HG03064 (cell line): ENCODE measurements around the gene MYBL2.

Experiments
- ATAC-seq: cut with Tn5 transposase; IDR thresholded peaks from one replicate; pipeline ENCODE4 v1.9.1; 2021; ENCODE audit warnings: low read depth; ENCODE audit not compliant: unreplicated experiment

Gene MYBL2

GRCh38 chr20:43681991-43682410 lies 15.1 kb downstream of the MYBL2 start:
- peak; percentile 81 for ATAC-seq

DNA sequence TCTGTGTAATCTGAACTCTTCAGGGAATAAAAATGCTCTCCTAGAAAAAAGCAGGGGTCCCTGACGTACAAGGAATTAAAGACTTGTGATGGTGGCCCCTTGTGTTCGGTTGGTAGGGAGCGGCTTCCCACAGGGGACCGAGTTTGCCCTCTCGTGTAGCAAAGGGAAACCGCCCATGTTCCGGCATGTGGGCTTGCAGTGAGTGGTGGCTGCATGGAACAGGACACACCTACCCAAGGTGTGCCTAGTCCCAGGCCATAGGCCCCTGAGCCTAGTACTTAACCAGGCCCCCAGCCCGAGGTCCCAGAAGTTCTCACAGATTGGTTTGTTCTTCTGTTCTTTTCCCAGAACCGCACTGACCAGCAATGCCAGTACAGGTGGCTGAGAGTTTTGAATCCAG lies 15.5 kb downstream of the MYBL2 start:
- peak; percentile 21 for ATAC-seq

DNA sequence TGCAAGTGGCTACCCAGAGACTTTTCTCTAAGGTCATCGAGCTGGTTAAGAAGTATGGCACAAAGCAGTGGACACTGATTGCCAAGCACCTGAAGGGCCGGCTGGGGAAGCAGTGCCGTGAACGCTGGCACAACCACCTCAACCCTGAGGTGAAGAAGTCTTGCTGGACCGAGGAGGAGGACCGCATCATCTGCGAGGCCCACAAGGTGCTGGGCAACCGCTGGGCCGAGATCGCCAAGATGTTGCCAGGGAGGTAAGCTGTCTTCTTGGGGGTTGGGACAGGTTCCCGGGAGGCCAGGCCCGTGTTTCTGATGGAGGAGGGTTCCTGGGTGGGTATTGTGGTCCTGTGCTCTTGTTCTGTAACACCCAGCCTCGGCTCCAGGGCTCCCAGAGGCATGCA lies 19.9 kb downstream of the MYBL2 start:
- ATAC-seq: no peak

DNA sequence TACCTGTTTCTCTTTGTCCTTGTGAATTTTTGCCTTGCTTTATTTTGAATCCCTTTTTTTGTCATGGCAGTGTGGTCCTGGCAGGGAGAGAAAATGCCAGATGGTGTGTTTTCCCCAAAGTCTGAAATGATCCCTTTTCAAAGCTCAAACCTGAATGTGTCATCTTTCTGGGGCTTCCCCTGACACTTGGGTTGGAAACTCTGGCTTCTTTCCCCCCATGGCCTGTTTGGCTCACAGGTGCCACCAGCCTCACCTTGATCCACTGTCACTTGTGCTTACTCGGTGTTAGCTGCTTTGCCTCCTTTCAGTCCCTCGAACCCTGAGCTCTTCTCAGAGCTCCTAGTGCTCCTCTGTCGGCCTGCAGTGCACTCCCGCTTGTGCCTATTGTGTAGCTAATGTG lies 22.3 kb downstream of the MYBL2 start:
- no peak for ATAC-seq

DNA sequence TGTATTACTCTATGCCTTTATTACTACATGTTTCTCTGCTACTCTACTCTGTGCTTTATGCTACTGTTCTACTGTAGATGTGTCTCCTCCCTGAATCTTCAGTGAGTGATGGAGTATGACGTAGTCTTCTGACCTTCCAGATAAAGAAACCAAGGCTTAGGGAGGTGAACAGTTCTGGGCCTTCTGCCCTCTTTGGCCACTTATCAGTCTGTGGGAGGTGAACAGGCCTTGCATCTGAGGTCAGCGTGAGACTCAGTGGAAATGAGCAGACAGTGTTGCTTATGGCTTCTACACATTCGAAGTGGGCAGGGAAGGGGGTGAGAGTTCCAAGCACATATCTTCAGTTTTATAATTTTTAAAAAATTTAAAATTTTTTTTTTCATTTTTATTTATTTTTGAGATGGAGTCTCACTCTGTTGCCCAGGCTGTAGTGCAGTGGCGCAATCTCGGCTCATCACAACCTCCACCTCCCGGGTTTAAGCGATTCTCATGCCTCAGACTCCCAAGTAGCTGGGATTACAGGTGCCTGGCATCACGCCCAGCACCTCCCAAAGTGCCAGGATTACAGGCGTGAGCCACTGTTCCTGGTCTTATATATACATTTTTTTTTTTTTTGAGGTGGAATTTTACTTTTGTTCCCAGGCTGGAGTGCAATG lies 24.2 kb downstream of the MYBL2 start:
- ATAC-seq: no peak

DNA sequence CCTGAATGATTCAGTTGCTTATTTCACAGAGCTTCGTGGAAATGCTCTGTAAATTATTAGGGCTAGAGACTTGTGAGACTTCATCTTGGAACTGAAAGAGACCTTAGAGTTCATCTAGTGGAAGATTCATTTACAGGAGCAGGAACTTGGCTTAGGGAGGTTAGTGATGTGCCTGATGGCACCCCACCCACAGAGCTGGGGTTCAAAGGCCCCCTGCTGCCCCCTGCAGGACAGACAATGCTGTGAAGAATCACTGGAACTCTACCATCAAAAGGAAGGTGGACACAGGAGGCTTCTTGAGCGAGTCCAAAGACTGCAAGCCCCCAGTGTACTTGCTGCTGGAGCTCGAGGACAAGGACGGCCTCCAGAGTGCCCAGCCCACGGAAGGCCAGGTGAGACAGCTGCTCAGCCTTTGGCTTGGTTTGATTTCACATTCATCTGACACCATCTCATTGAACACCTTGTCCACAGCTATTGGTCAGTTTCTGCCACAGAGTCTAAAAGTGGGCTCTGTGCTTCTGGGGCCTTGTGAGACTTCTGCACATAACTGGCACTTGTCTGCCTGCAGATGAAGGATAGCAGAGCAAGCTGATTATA lies 25.1 kb downstream of the MYBL2 start:
- ATAC-seq: no peak

DNA sequence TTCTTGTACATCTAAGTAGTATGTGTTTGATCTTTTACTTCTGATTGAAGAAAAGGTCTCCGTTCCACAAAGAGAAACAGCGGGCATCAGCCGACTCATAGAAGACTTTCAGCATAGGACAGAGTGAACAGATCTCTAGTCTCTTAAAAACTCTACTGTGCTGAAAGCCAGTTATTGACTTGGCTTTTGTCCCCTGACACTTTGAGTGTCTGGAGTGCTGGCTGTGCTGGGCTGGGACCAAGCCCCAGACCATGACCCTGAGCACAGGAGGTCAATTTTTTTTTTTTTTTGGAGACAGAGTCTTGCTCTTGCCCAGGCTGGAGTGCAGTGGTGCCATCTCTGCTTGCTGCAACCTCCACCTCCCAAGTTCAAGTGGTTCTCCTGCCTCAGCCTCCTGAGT lies 27.8 kb downstream of the MYBL2 start:
- ATAC-seq: no peak

- ATAC-seq: no peak
Observed at GRCh38 chr20:43695571-43695970, 28.7 kb downstream of the MYBL2 start.

GRCh38 chr20:43699941-43700565 lies 33.1 kb downstream of the MYBL2 start:
- no peak for ATAC-seq

- ATAC-seq: no peak
Observed at GRCh38 chr20:43700627-43701026, 33.7 kb downstream of the MYBL2 start.

GRCh38 chr20:43702502-43702901 lies 35.6 kb downstream of the MYBL2 start:
- no peak for ATAC-seq

GRCh38 chr20:43710370-43711044 lies 43.6 kb downstream of the MYBL2 start:
- peak; percentile 70 for ATAC-seq

- no peak for ATAC-seq
Observed at GRCh38 chr20:43711098-43711654, 44.3 kb downstream of the MYBL2 start.

GRCh38 chr20:43715044-43715443 lies 48.1 kb downstream of the MYBL2 start:
- ATAC-seq: no peak

DNA sequence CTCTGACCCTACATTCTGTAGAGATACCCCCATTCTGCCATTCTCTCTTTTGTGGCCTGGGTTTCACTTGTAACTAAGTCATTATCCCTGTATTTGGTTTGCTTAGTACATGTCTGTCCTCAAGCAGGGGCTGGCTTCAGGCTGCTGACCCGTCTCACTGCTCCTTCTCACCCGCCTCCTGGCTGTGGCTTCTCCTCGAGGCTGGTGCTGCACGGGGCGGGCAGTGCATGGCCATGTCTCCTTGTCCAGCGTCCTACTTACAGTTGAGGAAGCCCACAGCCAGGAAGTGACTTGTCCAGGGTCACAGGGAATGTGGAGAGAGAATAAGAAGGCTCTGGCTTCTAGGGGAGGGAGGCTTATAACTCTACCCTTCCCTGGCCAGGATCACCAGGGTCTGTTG lies 48.6 kb downstream of the MYBL2 start:
- no peak for ATAC-seq

- no peak for ATAC-seq
Observed at GRCh38 chr20:43716123-43716522, 49.2 kb downstream of the MYBL2 start.

GRCh38 chr20:43716757-43717615 lies 50.1 kb downstream of the MYBL2 start:
- no peak for ATAC-seq

DNA sequence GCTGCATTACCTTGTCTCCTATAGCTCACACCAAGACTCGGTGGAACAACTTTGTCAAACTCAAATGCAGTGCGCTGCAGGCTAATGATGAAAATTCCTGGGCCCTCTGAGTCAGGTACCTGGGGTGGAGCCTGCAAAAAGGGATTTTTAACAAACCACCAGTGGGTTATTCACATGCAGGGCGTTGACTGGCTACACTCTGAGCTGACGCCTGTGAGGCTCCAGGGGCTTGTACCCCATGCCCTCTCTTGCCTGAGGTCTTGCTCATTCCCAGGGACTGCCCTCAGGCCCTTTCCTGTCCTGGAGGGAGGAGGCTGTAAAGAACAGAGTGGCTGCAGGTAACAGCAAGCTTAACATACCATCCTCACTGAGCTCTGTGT lies 50.7 kb downstream of the MYBL2 start:
- no peak for ATAC-seq

- no peak for ATAC-seq
Observed at GRCh38 chr20:43720007-43720406, 53.1 kb downstream of the MYBL2 start.

GRCh38 chr20:43721097-43721428 lies 54.1 kb downstream of the MYBL2 start:
- ATAC-seq: no peak
